Bronchial epithelial cell (primary cell): ENCODE results near the gene RAB27B. TPM values are rescaled to one million over a fixed set of nuclear protein-coding genes. Genes with fewer than 3 reads are reported as not detected.
A peak's percentile ranks its signal among the peaks of the same experiment; 100 is the strongest.

ENCODE experiments used
- DNase-seq: peaks from one replicate; pipeline ENCODE4 v3.0.0-alpha.2; 2010; ENCODE audit warnings: low read depth
- FAIRE-seq: peaks from 2 replicates; lab custom pipeline; 2011; peaks lifted over from hg19 to GRCh38; lab: Jason Lieb, UNC
- H3K27me3 ChIP-seq: 2 replicates; pipeline ENCODE4 v1.5.1; 2011; ENCODE audit warnings: low read length; ENCODE audit not compliant: control insufficient read depth, insufficient read depth
- H3K36me3 ChIP-seq: 2 replicates; pipeline ENCODE4 v1.5.1; 2011; ENCODE audit warnings: low read length; ENCODE audit not compliant: control insufficient read depth, insufficient read depth
- H3K4me3 ChIP-seq: 2 replicates; pipeline ENCODE4 v1.5.1; 2011; ENCODE audit warnings: mild to moderate bottlenecking, low read depth, low read length, control low read depth
- CTCF ChIP-seq: IDR thresholded peaks from 2 replicates; pipeline ENCODE4 v1.5.1; 2011; ENCODE audit warnings: mild to moderate bottlenecking, moderate library complexity, low read length, control low read depth, inconsistent platforms; ENCODE audit not compliant: insufficient read depth, severe bottlenecking
- total RNA-seq: library from RNA; depleted of rRNA; stranded (reverse); fragments of >200 nt; gene quantifications from 2 replicates; pipeline ENCODE4 v1.2.1, GENCODE V29; 2014

Gene RAB27B
- total RNA-seq, 1 donor from 2014 or later: 72.7 TPM

DNA sequence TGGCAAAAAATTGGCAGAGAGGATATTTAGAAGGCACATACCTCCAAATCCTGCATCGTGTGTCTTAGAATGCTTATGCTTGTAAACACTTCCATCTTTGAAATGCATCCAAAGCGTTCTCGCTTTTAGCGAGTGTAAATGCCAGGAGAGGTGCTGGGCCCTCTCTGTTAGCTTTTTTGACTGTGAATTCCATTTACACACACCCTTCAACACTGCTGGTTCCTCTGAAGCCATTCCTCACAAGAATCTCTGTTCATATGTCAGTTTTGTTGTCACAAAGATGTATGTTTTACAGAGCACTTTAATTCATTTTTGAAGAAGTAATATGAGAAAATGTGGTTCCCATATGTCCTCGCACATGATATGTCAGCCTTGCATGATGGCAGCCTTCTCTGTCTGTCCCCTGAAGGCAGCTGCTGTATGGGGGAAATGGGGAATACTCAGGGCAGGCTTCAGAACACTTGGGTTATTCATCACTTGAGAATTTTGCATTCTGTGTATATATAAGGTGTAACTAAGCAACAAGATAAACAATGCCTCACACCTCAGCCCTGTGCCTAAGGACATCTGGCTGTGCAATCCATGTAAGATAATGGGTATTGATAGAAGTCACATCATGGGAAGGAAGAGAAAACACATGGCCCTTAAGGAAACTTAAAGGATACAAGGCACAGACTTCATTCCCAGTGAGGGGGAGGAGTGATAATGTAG is 52.3 kb downstream of the RAB27B start:
- peak; percentile 98 for DNase-seq
- FAIRE-seq: no peak
- no peaks in the 10 kb centered on the region for H3K27me3 ChIP-seq
- H3K4me3 ChIP-seq: no peak overlapping the region
- peaks cover 5% of the 10 kb centered on the region for H3K36me3 ChIP-seq
- no peak for TF ChIP-seq CTCF

GRCh38 chr18:54881229-54881768 is 53.0 kb downstream of the RAB27B start:
- H3K36me3 ChIP-seq: peaks cover 5% of the 10 kb centered on the region
- FAIRE-seq: no peak

DNA sequence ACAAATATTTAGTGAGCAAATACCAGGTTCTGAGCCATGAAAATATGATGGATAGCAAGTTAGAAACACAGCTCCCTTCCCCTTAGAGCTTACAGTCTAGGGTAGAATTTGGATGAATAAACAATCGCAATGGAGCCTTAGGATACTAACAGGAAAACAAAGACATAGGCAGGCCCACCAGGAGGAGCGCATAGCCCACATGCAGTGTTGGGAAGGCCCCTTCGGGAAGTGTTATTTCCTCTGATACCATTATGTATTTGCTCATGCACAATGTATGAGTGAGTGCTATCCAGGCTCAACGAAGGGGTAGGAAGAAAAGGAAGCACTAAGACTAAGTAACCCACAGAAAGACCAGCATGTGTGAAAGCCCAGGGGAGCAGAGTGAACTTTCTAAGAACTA is 54.0 kb downstream of the RAB27B start:
- Histone ChIP-seq H3K27me3 (no peaks in the 10 kb centered on the region), H3K4me3 (no peak overlapping the region), H3K36me3 (peaks cover 5% of the 10 kb centered on the region)
- no peak for TF ChIP-seq CTCF
- no peak for FAIRE-seq
- no peak for DNase-seq

More at GRCh38 chr18:54881229-54881768, 53.0 kb downstream of the RAB27B start:
- TF ChIP-seq CTCF: no peak
- no peak overlapping the region for H3K4me3 ChIP-seq
- no peaks in the 10 kb centered on the region for H3K27me3 ChIP-seq
- DNase-seq: no peak

DNA sequence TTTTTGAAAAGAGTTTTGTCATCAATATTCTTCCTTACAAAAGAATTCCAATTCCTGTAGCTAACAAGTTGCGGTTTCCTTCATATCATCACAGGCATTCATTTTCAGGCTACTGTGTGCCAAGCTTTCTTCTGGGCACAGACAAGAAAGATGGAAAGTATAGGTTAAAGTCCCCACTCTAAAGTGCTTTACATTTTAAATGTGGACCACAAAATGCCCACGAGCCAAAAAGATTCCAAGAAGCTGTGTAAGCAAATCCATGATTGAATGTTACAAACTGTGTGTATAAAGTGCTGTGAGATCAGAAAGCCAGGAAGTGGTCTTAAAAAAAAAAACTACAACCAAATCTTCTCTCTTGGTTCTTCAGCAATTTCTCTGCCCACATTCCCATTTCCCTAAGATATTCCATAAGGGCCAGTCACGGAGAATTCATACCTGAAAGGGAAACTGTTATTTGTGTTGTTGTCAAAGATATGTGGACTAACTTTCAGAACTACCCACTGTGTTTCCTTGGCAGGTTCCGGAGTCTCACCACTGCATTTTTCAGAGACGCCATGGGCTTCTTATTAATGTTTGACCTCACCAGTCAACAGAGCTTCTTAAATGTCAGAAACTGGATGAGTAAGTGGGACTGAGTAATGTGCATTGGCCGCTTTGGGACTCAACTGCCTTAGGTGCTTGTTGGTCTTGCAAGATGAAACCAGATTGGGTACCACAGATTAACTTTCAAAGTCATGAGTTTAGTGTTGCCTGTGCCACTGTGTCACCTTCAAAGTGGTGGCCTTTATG is 55.7 kb downstream of the RAB27B start:
- peaks cover 8% of the 10 kb centered on the region for H3K36me3 ChIP-seq
- no peak for TF ChIP-seq CTCF
- DNase-seq (peak; percentile 21), FAIRE-seq (no peak)
- no peaks in the 10 kb centered on the region for H3K27me3 ChIP-seq
- H3K4me3 ChIP-seq: no peak overlapping the region

- TF ChIP-seq CTCF: no peak
- Histone ChIP-seq H3K4me3 (no peak overlapping the region), H3K36me3 (peaks cover 3% of the 10 kb centered on the region), H3K27me3 (no peaks in the 10 kb centered on the region)
- FAIRE-seq (no peak), DNase-seq (no peak)
Observed at GRCh38 chr18:54888378-54888777, 60.1 kb downstream of the RAB27B start.
